HepG2 (cell line): ENCODE results near the gene SCMH1. TPM values are rescaled to one million over a fixed set of nuclear protein-coding genes. Genes with fewer than 3 reads are reported as not detected.

Experiments
- CBX2 ChIP-seq, 2 experiments: fragments of 200-600 bp in 1 of 2; sonication (generic); formaldehyde crosslinking in 1 of 2; IDR thresholded peaks; 2 replicates each; pipeline versions ENCODE4 v1.7.0 to v1.8.1; 2018 to 2022; ENCODE audit warnings: low read depth in 2 of 2, low read length in 1 of 2, mild to moderate bottlenecking in 1 of 2, missing genetic modification reagents in 1 of 2
- CCDC6 ChIP-seq: sonication (generic); formaldehyde crosslinking; IDR thresholded peaks from 2 replicates; pipeline ENCODE4 v1.8.1; 2022; ENCODE audit warnings: mild to moderate bottlenecking, missing genetic modification reagents, moderate library complexity
- GFI1 ChIP-seq: sonication (generic); formaldehyde crosslinking; IDR thresholded peaks from 2 replicates; pipeline ENCODE4 v1.5.0; 2020; ENCODE audit warnings: missing genetic modification reagents, mild to moderate bottlenecking, borderline replicate concordance
- JUNB ChIP-seq: sonication (generic); formaldehyde crosslinking; IDR thresholded peaks from 2 replicates; pipeline ENCODE4 v1.8.0; 2022; ENCODE audit warnings: missing genetic modification reagents, mild to moderate bottlenecking, borderline replicate concordance
- KLF13 ChIP-seq: sonication (generic); formaldehyde crosslinking; IDR thresholded peaks from 2 replicates; pipeline ENCODE4 v1.4.0; 2020; ENCODE audit warnings: mild to moderate bottlenecking, missing genetic modification reagents
- MXD1 ChIP-seq: sonication (generic); formaldehyde crosslinking; IDR thresholded peaks from 2 replicates; pipeline ENCODE4 v1.4.0; 2020; ENCODE audit warnings: mild to moderate bottlenecking, missing genetic modification reagents
- MZF1 ChIP-seq: sonication (generic); formaldehyde crosslinking; IDR thresholded peaks from 2 replicates; pipeline ENCODE4 v1.8.1; 2023; ENCODE audit warnings: mild to moderate bottlenecking, missing genetic modification reagents, borderline replicate concordance
- NFKB2 ChIP-seq: sonication (generic); formaldehyde crosslinking; IDR thresholded peaks from 2 replicates; pipeline ENCODE4 v1.4.0; 2020; ENCODE audit warnings: missing genetic modification reagents, borderline replicate concordance
- REPIN1 ChIP-seq: sonication (generic); formaldehyde crosslinking; IDR thresholded peaks from 2 replicates; pipeline ENCODE4 v1.8.0; 2022; ENCODE audit warnings: missing genetic modification reagents, low read depth, mild to moderate bottlenecking, borderline replicate concordance
- SAFB2 ChIP-seq: sonication (generic); formaldehyde crosslinking; IDR thresholded peaks from 2 replicates; pipeline ENCODE4 v1.5.1; 2020; ENCODE audit warnings: missing genetic modification reagents, low read depth, mild to moderate bottlenecking, borderline replicate concordance
- SOX13 ChIP-seq, 3 experiments: fragments of 450-650 bp in 1 of 3; sonication (generic) in 1 of 3; formaldehyde crosslinking in 1 of 3; IDR thresholded peaks in 2 of 3; conservative IDR thresholded peaks in 1 of 3; 2 replicates each; pipeline versions ENCODE4 v1.5.0 to v1.6.1; 2016 to 2020; ENCODE audit warnings: antibody characterized with exemption in 1 of 3, mild to moderate bottlenecking in 1 of 3, missing compliant biosample characterization in 1 of 3, missing genetic modification reagents in 1 of 3, moderate library complexity in 1 of 3
- TOPORS ChIP-seq: sonication (generic); formaldehyde crosslinking; IDR thresholded peaks from 2 replicates; pipeline ENCODE4 v1.8.0; 2023; ENCODE audit warnings: mild to moderate bottlenecking, missing genetic modification reagents
- ZBTB1 ChIP-seq: sonication (generic); formaldehyde crosslinking; IDR thresholded peaks from 2 replicates; pipeline ENCODE4 v1.4.0; 2020; ENCODE audit warnings: missing genetic modification reagents, borderline replicate concordance
- ZFP36L1 ChIP-seq: sonication (generic); formaldehyde crosslinking; IDR thresholded peaks from 2 replicates; pipeline ENCODE4 v1.8.0; 2022; ENCODE audit warnings: mild to moderate bottlenecking, missing genetic modification reagents, moderate library complexity
- ZKSCAN5 ChIP-seq: sonication (generic); formaldehyde crosslinking; IDR thresholded peaks from 2 replicates; pipeline ENCODE4 v1.5.1; 2020; ENCODE audit warnings: mild to moderate bottlenecking, missing genetic modification reagents
- ZNF20 ChIP-seq: sonication (generic); formaldehyde crosslinking; IDR thresholded peaks from 2 replicates; pipeline ENCODE4 v1.4.0; 2020; ENCODE audit warnings: mild to moderate bottlenecking, moderate library complexity, missing genetic modification reagents
- ZNF354B ChIP-seq: sonication (generic); formaldehyde crosslinking; IDR thresholded peaks from 2 replicates; pipeline ENCODE4 v1.8.0; 2022; ENCODE audit warnings: mild to moderate bottlenecking, missing genetic modification reagents
- ZNF460 ChIP-seq: sonication (generic); formaldehyde crosslinking; IDR thresholded peaks from 2 replicates; pipeline ENCODE4 v1.5.1; 2020; ENCODE audit warnings: missing genetic modification reagents, mild to moderate bottlenecking, borderline replicate concordance
- ZNF547 ChIP-seq: sonication (generic); formaldehyde crosslinking; IDR thresholded peaks from 2 replicates; pipeline ENCODE4 v1.5.1; 2020; ENCODE audit warnings: mild to moderate bottlenecking, missing genetic modification reagents
- ZNF556 ChIP-seq: sonication (generic); formaldehyde crosslinking; IDR thresholded peaks from 2 replicates; pipeline ENCODE4 v1.4.0; 2020; ENCODE audit warnings: mild to moderate bottlenecking, missing genetic modification reagents, borderline replicate concordance
- ZNF572 ChIP-seq: sonication (generic); formaldehyde crosslinking; IDR thresholded peaks from 2 replicates; pipeline ENCODE4 v1.5.1; 2020; ENCODE audit warnings: mild to moderate bottlenecking, missing genetic modification reagents
- ZNF644 ChIP-seq: IDR thresholded peaks from 2 replicates; pipeline ENCODE4 v1.6.1; 2016; ENCODE audit warnings: low read depth
- ZNF660 ChIP-seq: sonication (generic); formaldehyde crosslinking; IDR thresholded peaks from 2 replicates; pipeline ENCODE4 v1.5.1; 2020; ENCODE audit warnings: mild to moderate bottlenecking, low read depth, missing genetic modification reagents, borderline replicate concordance
- ZNF672 ChIP-seq: sonication (generic); formaldehyde crosslinking; IDR thresholded peaks from 2 replicates; pipeline ENCODE4 v1.8.1; 2022; ENCODE audit warnings: missing genetic modification reagents
- ZNF746 ChIP-seq: sonication (generic); formaldehyde crosslinking; IDR thresholded peaks from 2 replicates; pipeline ENCODE4 v1.8.0; 2022; ENCODE audit warnings: mild to moderate bottlenecking, missing genetic modification reagents
- ZNF773 ChIP-seq: sonication (generic); formaldehyde crosslinking; IDR thresholded peaks from 2 replicates; pipeline ENCODE4 v1.4.0; 2020; ENCODE audit warnings: missing genetic modification reagents, borderline replicate concordance
- polyA plus RNA-seq, 8 experiments: library from polyadenylated mRNA; depleted of rRNA in 3 of 8; stranded (reverse) in 7 of 8; unstranded in 1 of 8; fragments of >200 nt; fragmentation: Illumina TruSeq in 4 of 8; extraction: Trizol in 4 of 8; gene quantifications; 2 replicates each; pipeline versions ENCODE4 v1.2.1 to v1.2.3, GENCODE V29; 2011 to 2016; ENCODE audit warnings: low read depth in 4 of 8, missing spikeins in 1 of 8, mixed read lengths in 1 of 8; ENCODE audit not compliant: insufficient read depth in 1 of 8
- total RNA-seq, 5 experiments: library from RNA; depleted of rRNA; stranded (reverse); fragments of >200 nt; fragmentation: Illumina TruSeq; extraction: Trizol; gene quantifications; 2 replicates each; pipeline ENCODE4 v1.2.3, GENCODE V29; 2016; ENCODE audit warnings: low read depth in 1 of 5
- TF ChIP-seq, protein P1 (sequence below): sonication (generic); formaldehyde crosslinking; IDR thresholded peaks from 2 replicates; pipeline ENCODE4 v1.4.0; 2020; ENCODE audit warnings: missing genetic modification reagents
- TF ChIP-seq, protein P2 (sequence below): sonication (generic); formaldehyde crosslinking; IDR thresholded peaks from 2 replicates; pipeline ENCODE4 v1.4.0; 2020; ENCODE audit warnings: missing genetic modification reagents

The SCMH1 gene
- total and polyA plus RNA-seq, 2 of the 13 experiments (the other 11 are each of a cell fraction or from before 2014, with no cell fraction given) = 41.8 to 52.6 TPM

- TF ChIP-seq ZNF354B (CRISPR knock-in tag) = no peak
- no peak for TF ChIP-seq NFKB2 (CRISPR knock-in tag)
- no peak for TF ChIP-seq ZFP36L1 (CRISPR knock-in tag)
- no peak for TF ChIP-seq SAFB2 (CRISPR knock-in tag)
- no peak for TF ChIP-seq ZNF20 (CRISPR knock-in tag)
- no peak for TF ChIP-seq CBX2 (IDR thresholded peaks at IDR 0.05; ENCODE audit: low read depth, low read length)
- TF ChIP-seq CBX2 (CRISPR knock-in tag; IDR thresholded peaks at IDR 0.05; ENCODE audit: low read depth) = no peak
- no peak for TF ChIP-seq MZF1 (CRISPR knock-in tag)
- TF ChIP-seq ZNF572 = no peak
- no peak for TF ChIP-seq ZNF773 (CRISPR knock-in tag)
- TF ChIP-seq ZNF556 (CRISPR knock-in tag) = no peak
- 0 out of 2 replicates have a peak, but pooled peaks have one; percentile 19 for TF ChIP-seq ZNF644 (CRISPR knock-in tag)
- TF ChIP-seq ZKSCAN5 (CRISPR knock-in tag) = no peak
- TF ChIP-seq ZNF672 = no peak
- TF ChIP-seq MXD1 (CRISPR knock-in tag) = no peak
- TF ChIP-seq, protein P1, sequence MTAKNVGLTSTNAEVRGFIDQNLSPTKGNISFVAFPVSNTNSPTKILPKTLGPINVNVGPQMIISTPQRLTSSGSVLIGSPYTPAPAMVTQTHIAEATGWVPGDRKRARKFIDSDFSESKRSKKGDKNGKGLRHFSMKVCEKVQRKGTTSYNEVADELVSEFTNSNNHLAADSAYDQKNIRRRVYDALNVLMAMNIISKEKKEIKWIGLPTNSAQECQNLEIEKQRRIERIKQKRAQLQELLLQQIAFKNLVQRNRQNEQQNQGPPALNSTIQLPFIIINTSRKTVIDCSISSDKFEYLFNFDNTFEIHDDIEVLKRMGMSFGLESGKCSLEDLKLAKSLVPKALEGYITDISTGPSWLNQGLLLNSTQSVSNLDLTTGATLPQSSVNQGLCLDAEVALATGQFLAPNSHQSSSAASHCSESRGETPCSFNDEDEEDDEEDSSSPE (CRISPR knock-in tag) = no peak
- TF ChIP-seq ZNF547 (CRISPR knock-in tag) = no peak
- peak; percentile 93 for TF ChIP-seq JUNB
- no peak for TF ChIP-seq KLF13
- no peak for TF ChIP-seq TOPORS
- no peak for TF ChIP-seq ZBTB1 (CRISPR knock-in tag)
- TF ChIP-seq, protein P2, sequence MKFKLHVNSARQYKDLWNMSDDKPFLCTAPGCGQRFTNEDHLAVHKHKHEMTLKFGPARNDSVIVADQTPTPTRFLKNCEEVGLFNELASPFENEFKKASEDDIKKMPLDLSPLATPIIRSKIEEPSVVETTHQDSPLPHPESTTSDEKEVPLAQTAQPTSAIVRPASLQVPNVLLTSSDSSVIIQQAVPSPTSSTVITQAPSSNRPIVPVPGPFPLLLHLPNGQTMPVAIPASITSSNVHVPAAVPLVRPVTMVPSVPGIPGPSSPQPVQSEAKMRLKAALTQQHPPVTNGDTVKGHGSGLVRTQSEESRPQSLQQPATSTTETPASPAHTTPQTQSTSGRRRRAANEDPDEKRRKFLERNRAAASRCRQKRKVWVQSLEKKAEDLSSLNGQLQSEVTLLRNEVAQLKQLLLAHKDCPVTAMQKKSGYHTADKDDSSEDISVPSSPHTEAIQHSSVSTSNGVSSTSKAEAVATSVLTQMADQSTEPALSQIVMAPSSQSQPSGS (CRISPR knock-in tag) = no peak
- TF ChIP-seq ZNF746 = no peak
- TF ChIP-seq ZNF460 (CRISPR knock-in tag) = no peak
- no peak for TF ChIP-seq ZNF660 (CRISPR knock-in tag)
- no peak for TF ChIP-seq SOX13 (IDR thresholded peaks at IDR 0.05)
- TF ChIP-seq SOX13 (CRISPR knock-in tag; conservative IDR thresholded peaks at IDR 0.05 in 1 of 2, IDR thresholded peaks at IDR 0.05 in 1 of 2) = peak in 1 of 2 experiments; percentile 34; a peak in 1 of 4 replicates
- TF ChIP-seq CCDC6 (CRISPR knock-in tag) = no peak
- no peak for TF ChIP-seq REPIN1
- peak; percentile 88 for TF ChIP-seq GFI1
Measured at GRCh38 chr1:41238311-41238988, 3.7 kb downstream of the SCMH1 start (continued).
